Ectodermal cell (in vitro differentiated cells): ENCODE measurements around the gene SORCS2.

ENCODE experiments used
- H3K27ac ChIP-seq: 2 replicates; pipeline ENCODE4 v1.7.0; 2013; ENCODE audit warnings: mild to moderate bottlenecking, low read depth, low read length; ENCODE audit not compliant: insufficient read depth, poor library complexity, severe bottlenecking
- H3K27me3 ChIP-seq: 2 replicates; pipeline ENCODE4 v1.7.0; 2013; ENCODE audit warnings: mild to moderate bottlenecking, low read length; ENCODE audit not compliant: insufficient read depth, control insufficient read depth, poor library complexity, severe bottlenecking
- H3K36me3 ChIP-seq: one replicate; pipeline ENCODE4 v1.7.0; 2013; ENCODE audit warnings: low read length; ENCODE audit not compliant: control insufficient read depth, insufficient read depth
- H3K4me1 ChIP-seq: one replicate; pipeline ENCODE4 v1.7.0; 2013; ENCODE audit warnings: low read length; ENCODE audit not compliant: control insufficient read depth, insufficient read depth
- H3K4me3 ChIP-seq: 2 replicates; pipeline ENCODE4 v1.7.0; 2013; ENCODE audit warnings: low read depth, low read length, control low read depth; ENCODE audit not compliant: insufficient read depth
- H3K9me3 ChIP-seq: 2 replicates; pipeline ENCODE4 v1.7.0; 2013; ENCODE audit warnings: mild to moderate bottlenecking, low read length, moderate library complexity; ENCODE audit not compliant: control insufficient read depth
- WGBS, 2 experiments: methylation state at CpG; one replicate each; pipeline ENCODE4 v1.1.7; 2013; ENCODE audit warnings: missing lambda C conversion rate in 2 of 2; 5-methylcytosine and 5-hydroxymethylcytosine counted together

SORCS2 gene

DNA sequence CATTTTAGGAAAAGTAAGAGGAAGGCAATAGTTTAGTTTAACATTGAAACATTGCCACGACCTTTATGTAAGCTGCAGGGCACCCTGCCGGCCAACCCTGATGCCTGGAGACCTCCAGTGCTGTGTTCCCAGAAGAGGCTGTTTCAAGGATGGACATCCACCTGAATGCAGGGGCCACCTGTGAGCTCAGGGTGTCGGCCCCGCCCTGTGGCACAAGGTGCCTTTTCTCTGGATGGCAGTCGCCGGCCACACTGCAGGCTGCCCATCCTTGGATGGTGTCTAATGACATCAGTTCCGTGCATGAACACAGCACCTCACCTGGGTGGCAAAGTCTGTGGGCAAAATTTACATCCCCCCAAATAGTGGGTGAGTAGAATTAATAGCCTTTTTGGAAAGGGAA, 567.3 kb downstream of the SORCS2 start:
- H3K27me3 ChIP-seq, result no peaks in the 10 kb centered on the region
- H3K27ac ChIP-seq, result no peak overlapping the region
- H3K36me3 ChIP-seq, result no peaks in the 10 kb centered on the region
- H3K9me3 ChIP-seq, result no peaks in the 10 kb centered on the region
- peaks cover 18% of the 10 kb centered on the region for H3K4me1 ChIP-seq
- WGBS, 2 experiments, result 94 to 95% methylated on average over 7 of the region's 7 CpGs
- H3K4me3 ChIP-seq, result no peak overlapping the region

DNA sequence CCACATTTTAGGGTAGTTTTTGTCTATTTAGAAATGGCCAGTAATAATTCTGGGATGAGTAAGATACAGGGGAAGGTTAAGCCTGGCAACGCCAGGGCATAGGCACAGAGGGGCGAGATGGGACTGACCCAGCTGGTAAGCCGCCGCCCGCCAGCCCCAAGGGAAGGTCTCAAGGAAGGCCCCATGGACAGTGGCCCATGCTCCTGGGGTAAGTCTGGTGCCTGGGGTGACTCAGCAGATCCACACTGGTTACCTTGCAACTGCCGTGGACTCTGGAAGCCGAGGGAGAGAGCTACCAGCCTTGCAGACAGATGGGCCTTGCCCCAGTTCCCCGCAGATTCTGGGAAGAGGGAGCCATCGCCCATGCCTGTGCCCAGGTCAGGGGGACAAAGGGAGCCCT, 567.9 kb downstream of the SORCS2 start:
- Histone ChIP-seq H3K27ac (no peak overlapping the region), H3K36me3 (no peaks in the 10 kb centered on the region), H3K4me3 (no peak overlapping the region), H3K9me3 (no peaks in the 10 kb centered on the region), H3K4me1 (peaks cover 18% of the 10 kb centered on the region), H3K27me3 (no peaks in the 10 kb centered on the region)
- 94% methylated on average over 9 of the region's 9 CpGs for WGBS, 2 experiments

DNA sequence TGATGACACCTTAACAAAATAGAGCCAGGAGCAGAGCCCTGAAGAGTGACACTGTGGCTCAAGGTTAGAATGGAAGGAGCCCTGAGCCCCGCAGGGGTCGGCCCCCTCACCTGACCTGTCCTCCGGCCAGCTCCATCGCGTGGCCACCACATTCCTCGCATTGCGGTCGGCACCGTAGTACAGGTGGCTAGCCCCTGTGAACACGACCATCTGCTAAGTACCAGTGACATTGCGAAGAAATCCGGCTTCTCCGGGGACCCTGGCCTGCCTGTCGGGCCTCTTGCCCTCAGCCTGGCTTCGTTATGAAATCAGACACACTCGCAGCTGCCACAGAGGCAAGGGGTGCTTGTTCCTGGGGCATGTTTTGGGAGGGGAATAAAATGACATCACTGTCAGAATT, 568.4 kb downstream of the SORCS2 start:
- Histone ChIP-seq H3K9me3 (no peaks in the 10 kb centered on the region), H3K27me3 (no peaks in the 10 kb centered on the region), H3K4me3 (no peak overlapping the region), H3K27ac (no peak overlapping the region), H3K36me3 (no peaks in the 10 kb centered on the region), H3K4me1 (peaks cover 18% of the 10 kb centered on the region)
- WGBS, 2 experiments, result 88 to 89% methylated on average over 16 of the region's 16 CpGs

DNA sequence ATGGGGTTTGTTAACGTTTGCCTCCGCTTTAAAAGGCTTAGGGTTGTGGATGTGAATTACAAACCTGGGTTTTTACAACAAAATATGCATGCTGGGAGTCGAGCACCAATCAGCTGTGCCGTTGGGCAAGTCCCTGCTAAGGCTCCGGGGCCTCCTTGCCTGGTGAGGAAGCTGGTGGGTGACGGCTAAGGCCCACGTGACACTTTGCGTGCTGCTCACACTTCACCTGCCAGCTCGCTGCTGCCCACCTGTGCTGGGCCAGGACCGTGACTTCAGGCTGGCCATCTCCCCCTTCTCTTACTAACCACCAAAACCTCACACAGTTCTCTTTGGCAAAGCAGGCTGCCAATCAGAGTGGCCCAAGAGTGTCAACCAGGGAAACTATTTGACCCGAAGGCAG, 569.0 kb downstream of the SORCS2 start:
- WGBS, 2 experiments, result 84 to 87% methylated on average over 11 of the region's 11 CpGs
- H3K27me3 ChIP-seq, result no peaks in the 10 kb centered on the region
- H3K36me3 ChIP-seq, result no peaks in the 10 kb centered on the region
- no peak overlapping the region for H3K4me3 ChIP-seq
- H3K4me1 ChIP-seq, result peaks cover 18% of the 10 kb centered on the region
- H3K27ac ChIP-seq, result no peak overlapping the region
- H3K9me3 ChIP-seq, result no peaks in the 10 kb centered on the region

- H3K27me3 ChIP-seq, result no peaks in the 10 kb centered on the region
- peaks cover 18% of the 10 kb centered on the region for H3K4me1 ChIP-seq
- H3K36me3 ChIP-seq, result no peaks in the 10 kb centered on the region
- H3K27ac ChIP-seq, result no peak overlapping the region
- no peaks in the 10 kb centered on the region for H3K9me3 ChIP-seq
- H3K4me3 ChIP-seq, result no peak overlapping the region
- 51 to 55% methylated on average over 12 of the region's 12 CpGs for WGBS, 2 experiments
Observed at GRCh38 chr4:7761720-7762119, 569.4 kb downstream of the SORCS2 start.

GRCh38 chr4:7762376-7763030, 570.2 kb downstream of the SORCS2 start:
- Histone ChIP-seq H3K27ac (no peak overlapping the region), H3K4me1 (peaks cover 11% of the 10 kb centered on the region), H3K27me3 (no peaks in the 10 kb centered on the region), H3K9me3 (no peaks in the 10 kb centered on the region), H3K4me3 (no peak overlapping the region), H3K36me3 (no peaks in the 10 kb centered on the region)
- 86 to 89% methylated on average over 15 of the region's 15 CpGs for WGBS, 2 experiments

DNA sequence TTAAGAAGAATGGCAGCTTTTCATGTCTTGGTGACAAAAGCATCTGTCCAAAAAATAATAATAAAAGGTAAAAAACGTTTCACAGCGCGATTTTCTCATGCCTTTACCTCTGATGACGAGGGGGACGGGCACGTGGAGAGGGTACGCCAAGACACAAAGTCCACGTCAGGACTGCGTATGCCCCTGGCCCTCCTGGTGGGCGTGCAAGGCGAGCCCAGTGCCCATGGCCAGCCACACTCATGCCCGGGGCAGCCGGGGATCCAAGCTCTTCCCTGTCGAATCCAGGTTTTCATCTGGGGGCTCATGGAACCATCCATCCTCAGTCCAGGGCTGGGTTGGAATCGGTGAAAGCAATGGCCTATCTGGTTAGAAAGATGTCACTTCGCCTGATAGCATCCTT, 570.8 kb downstream of the SORCS2 start:
- no peaks in the 10 kb centered on the region for H3K27me3 ChIP-seq
- WGBS, 2 experiments, result 92 to 93% methylated on average over 16 of the region's 16 CpGs
- H3K4me1 ChIP-seq, result peaks cover 5% of the 10 kb centered on the region
- no peaks in the 10 kb centered on the region for H3K36me3 ChIP-seq
- H3K27ac ChIP-seq, result no peak overlapping the region
- no peaks in the 10 kb centered on the region for H3K9me3 ChIP-seq
- no peak overlapping the region for H3K4me3 ChIP-seq

DNA sequence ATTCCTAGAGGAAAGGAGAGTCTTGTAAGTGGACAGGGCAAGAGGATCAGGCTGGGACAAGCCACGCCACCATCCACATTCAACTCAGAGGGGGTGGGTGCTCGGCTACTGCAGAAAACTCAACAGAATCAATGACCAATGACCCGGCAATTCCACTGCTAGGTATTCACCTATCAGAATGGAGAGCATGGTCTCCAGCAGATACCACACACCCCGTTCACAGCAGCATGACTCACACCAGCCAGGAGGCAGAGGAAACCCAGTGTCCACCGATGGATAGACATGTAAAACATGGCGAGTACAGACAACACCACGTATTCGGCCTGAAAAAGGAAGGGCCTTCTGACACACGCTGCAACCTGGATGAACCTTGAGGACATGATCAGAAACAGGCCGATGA, 571.5 kb downstream of the SORCS2 start:
- Histone ChIP-seq H3K4me3 (no peak overlapping the region), H3K27me3 (no peaks in the 10 kb centered on the region), H3K36me3 (no peaks in the 10 kb centered on the region), H3K27ac (no peak overlapping the region), H3K4me1 (no peaks in the 10 kb centered on the region), H3K9me3 (no peaks in the 10 kb centered on the region)
- 90 to 92% methylated on average over 10 of the region's 10 CpGs for whole genome bisulfite sequencing, 2 experiments

DNA sequence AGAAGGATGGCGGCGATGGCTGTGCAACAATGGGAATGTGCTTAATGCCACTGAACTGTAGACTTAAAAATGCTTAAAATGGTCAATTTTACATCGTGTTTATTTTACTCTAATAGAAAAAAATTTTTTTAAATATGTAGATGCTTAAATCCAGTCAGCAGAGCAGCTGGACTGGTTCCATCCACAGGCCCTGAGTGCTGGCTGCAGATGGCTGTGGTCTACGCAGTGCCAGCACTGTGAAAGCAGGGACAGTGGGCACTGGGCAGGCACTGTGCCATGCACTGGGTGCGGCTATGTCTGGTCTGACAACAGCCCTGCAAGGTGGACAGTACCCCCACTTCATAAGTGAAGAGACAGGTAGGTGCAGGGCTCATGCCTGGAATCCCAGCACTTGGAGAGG, 572.1 kb downstream of the SORCS2 start:
- Histone ChIP-seq H3K9me3 (no peaks in the 10 kb centered on the region), H3K4me3 (no peak overlapping the region), H3K27ac (no peak overlapping the region), H3K4me1 (peaks cover 4% of the 10 kb centered on the region), H3K36me3 (no peaks in the 10 kb centered on the region), H3K27me3 (no peaks in the 10 kb centered on the region)
- 95 to 98% methylated on average over 4 to 5 of the region's 5 CpGs for WGBS, 2 experiments

GRCh38 chr4:7765666-7766065, 573.3 kb downstream of the SORCS2 start:
- H3K27ac ChIP-seq, result no peak overlapping the region
- no peak overlapping the region for H3K4me3 ChIP-seq
- H3K4me1 ChIP-seq, result peaks cover 16% of the 10 kb centered on the region
- no peaks in the 10 kb centered on the region for H3K9me3 ChIP-seq
- 94 to 96% methylated on average over 12 of the region's 12 CpGs for WGBS, 2 experiments
- H3K27me3 ChIP-seq, result no peaks in the 10 kb centered on the region
- H3K36me3 ChIP-seq, result no peaks in the 10 kb centered on the region

DNA sequence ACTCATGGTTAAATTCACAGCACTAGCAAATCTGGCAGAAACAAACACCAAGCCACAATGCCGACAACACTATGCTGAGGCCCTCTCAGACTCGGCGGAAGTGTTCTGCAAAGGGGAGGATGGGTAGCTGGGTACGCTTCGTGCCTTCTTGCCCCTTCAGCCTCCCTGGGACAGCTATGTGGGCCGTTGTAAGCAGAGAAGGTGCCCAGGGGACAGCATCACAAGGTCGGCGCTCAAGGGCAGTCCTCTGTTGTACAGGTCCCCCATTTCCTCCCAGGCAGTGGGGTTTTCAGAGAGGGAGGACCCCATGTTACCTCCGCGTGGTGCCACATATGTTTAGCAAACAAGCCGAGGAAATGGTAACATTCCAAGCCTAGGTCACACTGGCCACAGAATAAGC, 573.7 kb downstream of the SORCS2 start:
- H3K4me1 ChIP-seq, result peaks cover 19% of the 10 kb centered on the region
- 94 to 96% methylated on average over 11 of the region's 11 CpGs for WGBS, 2 experiments
- H3K27ac ChIP-seq, result no peak overlapping the region
- H3K27me3 ChIP-seq, result no peaks in the 10 kb centered on the region
- H3K9me3 ChIP-seq, result no peaks in the 10 kb centered on the region
- H3K36me3 ChIP-seq, result no peaks in the 10 kb centered on the region
- H3K4me3 ChIP-seq, result no peak overlapping the region
